ENCODE data around the gene TTC39C.

TTC39C gene

GRCh38 chr18:24080861-24081260 lies 66.3 kb downstream of the TTC39C start:
- ATAC-seq (ENCODE audit: low read depth) (no peak), DNase-seq (ENCODE audit: low spot score in 2 of 2) (no peak)
- Mint-ChIP-seq H3K4me3 (no peak overlapping the region), H3K9me3 (no peaks in the 10 kb centered on the region), H3K27ac (no peak overlapping the region), H3K4me1 (peaks cover 4% of the 10 kb centered on the region), H3K27me3 (no peaks in the 10 kb centered on the region), H3K36me3 (peaks cover 35% of the 10 kb centered on the region)

GRCh38 chr18:24083550-24083949 lies 69.0 kb downstream of the TTC39C start:
- peaks cover 3% of the 10 kb centered on the region for H3K4me1 Mint-ChIP-seq
- DNase-seq (ENCODE audit: low spot score in 2 of 2) (no peak), ATAC-seq (ENCODE audit: low read depth) (no peak)

GRCh38 chr18:24086082-24086481 lies 71.5 kb downstream of the TTC39C start:
- ATAC-seq (ENCODE audit: low read depth) (no peak), DNase-seq (ENCODE audit: low spot score in 2 of 2) (no peak)
- no peaks in the 10 kb centered on the region for H3K27me3 Mint-ChIP-seq
- no peaks in the 10 kb centered on the region for H3K9me3 Mint-ChIP-seq
- H3K4me1 Mint-ChIP-seq, result peaks cover 3% of the 10 kb centered on the region
- no peak overlapping the region for H3K4me3 Mint-ChIP-seq
- H3K36me3 Mint-ChIP-seq, result peaks cover 35% of the 10 kb centered on the region
- no peak overlapping the region for H3K27ac Mint-ChIP-seq

More at GRCh38 chr18:24083550-24083949, 69.0 kb downstream of the TTC39C start:
- H3K27me3 Mint-ChIP-seq, result no peaks in the 10 kb centered on the region
- peaks cover 35% of the 10 kb centered on the region for H3K36me3 Mint-ChIP-seq
- no peak overlapping the region for H3K27ac Mint-ChIP-seq
- no peak overlapping the region for H3K4me3 Mint-ChIP-seq
- no peaks in the 10 kb centered on the region for H3K9me3 Mint-ChIP-seq

GRCh38 chr18:24089076-24089475 lies 74.5 kb downstream of the TTC39C start:
- DNase-seq (ENCODE audit: low spot score in 2 of 2), result no peak
- no peak for ATAC-seq (ENCODE audit: low read depth)
- Mint-ChIP-seq H3K9me3 (no peaks in the 10 kb centered on the region), H3K4me1 (peaks cover 8% of the 10 kb centered on the region), H3K27ac (no peak overlapping the region), H3K4me3 (no peak overlapping the region), H3K27me3 (no peaks in the 10 kb centered on the region), H3K36me3 (peaks cover 38% of the 10 kb centered on the region)

DNA sequence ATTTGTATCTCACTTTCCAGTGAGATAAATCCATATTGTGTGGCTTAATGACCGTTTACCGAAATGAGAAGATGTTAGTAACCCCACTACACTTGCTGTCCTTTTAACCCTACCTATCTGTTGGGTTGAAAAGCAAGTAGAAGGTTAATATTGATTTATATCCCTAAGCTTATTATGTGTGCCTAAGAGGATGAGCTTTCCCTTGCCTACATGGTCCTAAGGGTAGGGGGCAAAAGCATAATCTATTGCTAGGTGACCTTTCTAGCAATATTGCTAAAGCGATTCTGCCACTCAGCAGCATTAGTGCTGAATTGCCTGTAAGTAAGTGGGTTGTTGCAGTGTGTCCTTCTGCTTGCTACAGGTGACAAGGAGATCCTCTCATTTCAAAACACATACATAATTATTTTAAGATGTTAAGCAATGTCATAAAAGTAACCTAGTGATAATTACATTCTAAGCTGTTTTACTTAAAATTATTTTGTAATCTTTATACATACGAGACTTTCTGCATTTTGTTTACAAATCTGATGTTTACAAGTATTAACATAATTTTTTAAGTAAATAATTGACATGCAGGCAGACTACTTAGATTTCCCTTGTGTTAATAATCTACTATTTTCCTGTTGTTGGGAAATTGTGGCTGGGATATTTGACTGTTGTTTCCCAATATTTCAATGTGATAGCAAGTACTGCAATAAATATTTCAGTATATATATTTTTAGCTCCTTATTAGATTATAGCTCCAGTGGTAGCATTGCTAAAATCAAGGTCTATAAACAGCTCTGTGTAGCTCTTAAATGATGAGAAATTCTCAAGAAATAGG lies 75.2 kb downstream of the TTC39C start:
- Mint-ChIP-seq H3K27me3 (no peaks in the 10 kb centered on the region), H3K36me3 (peaks cover 39% of the 10 kb centered on the region), H3K9me3 (no peaks in the 10 kb centered on the region)

DNA sequence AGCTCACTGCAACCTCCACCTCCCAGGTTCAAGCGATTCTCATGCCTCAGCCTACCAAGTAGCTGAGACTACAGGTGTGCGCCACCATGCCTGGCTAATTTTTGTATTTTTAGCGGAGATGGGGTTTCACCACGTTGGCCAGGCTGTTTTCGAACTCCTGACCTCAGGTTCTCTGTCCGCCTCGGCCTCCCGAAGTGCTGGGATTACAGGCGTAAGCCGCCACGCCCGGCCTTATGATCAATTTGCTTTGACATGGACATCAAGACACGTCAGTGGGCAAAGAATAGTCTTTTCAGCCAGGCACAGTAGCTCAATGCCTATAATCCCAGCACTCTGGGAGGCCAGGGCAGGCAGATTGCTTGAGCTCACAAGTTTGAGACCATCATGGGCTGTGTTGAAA lies 76.3 kb downstream of the TTC39C start:
- Mint-ChIP-seq H3K9me3 (no peaks in the 10 kb centered on the region), H3K4me3 (no peak overlapping the region), H3K36me3 (peaks cover 37% of the 10 kb centered on the region), H3K4me1 (peaks cover 20% of the 10 kb centered on the region), H3K27ac (no peak overlapping the region), H3K27me3 (no peaks in the 10 kb centered on the region)
- ATAC-seq (ENCODE audit: low read depth) (no peak), DNase-seq (ENCODE audit: low spot score in 2 of 2) (no peak)

More for the DNA sequence above, 75.2 kb downstream of the TTC39C start:
- DNase-seq (ENCODE audit: low spot score in 2 of 2) (no peak), ATAC-seq (ENCODE audit: low read depth) (no peak)
- Mint-ChIP-seq H3K4me3 (no peak overlapping the region), H3K27ac (no peak overlapping the region), H3K4me1 (peaks cover 13% of the 10 kb centered on the region)

DNA sequence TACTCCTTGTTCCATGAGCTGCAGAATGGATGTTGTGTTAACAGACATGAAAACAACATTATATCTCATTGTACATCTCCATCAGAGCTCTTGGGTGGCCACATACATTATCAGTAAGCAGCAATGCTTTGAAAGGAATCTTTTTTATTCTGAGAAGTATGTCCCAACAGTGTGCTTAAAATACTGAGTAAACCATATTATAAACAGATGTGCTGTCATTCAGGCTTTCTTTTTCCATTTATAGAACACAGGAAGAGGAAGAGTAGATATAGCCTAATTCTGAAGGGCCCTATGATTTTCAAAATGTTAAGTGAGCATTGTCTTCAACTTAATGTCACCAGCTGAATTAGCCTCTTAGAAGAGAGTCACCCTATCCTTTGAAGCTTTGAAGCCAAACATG lies 80.0 kb downstream of the TTC39C start:
- H3K4me1 Mint-ChIP-seq, result peaks cover 17% of the 10 kb centered on the region
- no peak overlapping the region for H3K4me3 Mint-ChIP-seq
- ATAC-seq (ENCODE audit: low read depth) (no peak), DNase-seq (ENCODE audit: low spot score in 2 of 2) (no peak)
- peaks cover 39% of the 10 kb centered on the region for H3K36me3 Mint-ChIP-seq
- H3K9me3 Mint-ChIP-seq, result peaks cover 5% of the 10 kb centered on the region
- no peak overlapping the region for H3K27ac Mint-ChIP-seq
- no peaks in the 10 kb centered on the region for H3K27me3 Mint-ChIP-seq

DNA sequence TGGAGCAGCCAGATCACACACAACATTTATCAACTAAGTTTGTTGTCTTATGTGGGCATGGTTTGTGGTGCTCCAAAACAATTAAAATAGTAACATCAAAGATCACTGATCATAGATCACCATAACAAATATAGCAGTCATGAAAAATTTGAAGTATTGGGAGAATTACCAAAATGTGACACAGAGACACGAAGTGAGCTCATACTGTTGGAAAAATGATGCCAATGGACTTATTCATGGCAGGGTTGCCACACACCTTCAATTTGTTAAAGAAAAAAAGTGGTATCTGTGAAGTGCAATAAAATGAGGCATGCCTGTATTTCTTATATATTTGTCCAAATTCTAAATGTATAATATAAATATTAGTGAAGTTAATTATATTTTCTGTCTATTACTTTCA lies 81.4 kb downstream of the TTC39C start:
- Mint-ChIP-seq H3K9me3 (peaks cover 5% of the 10 kb centered on the region), H3K27ac (no peak overlapping the region), H3K4me1 (peaks cover 17% of the 10 kb centered on the region), H3K27me3 (no peaks in the 10 kb centered on the region), H3K36me3 (peaks cover 42% of the 10 kb centered on the region), H3K4me3 (no peak overlapping the region)
- DNase-seq (ENCODE audit: low spot score in 2 of 2) (no peak), ATAC-seq (ENCODE audit: low read depth) (no peak)

GRCh38 chr18:24103320-24104021 lies 88.9 kb downstream of the TTC39C start:
- no peaks in the 10 kb centered on the region for H3K27me3 Mint-ChIP-seq
- H3K27ac Mint-ChIP-seq, result no peak overlapping the region
- H3K9me3 Mint-ChIP-seq, result peaks cover under 1% of the 10 kb centered on the region
- no peak for ATAC-seq (ENCODE audit: low read depth)
- peaks cover 25% of the 10 kb centered on the region for H3K36me3 Mint-ChIP-seq
- H3K4me1 Mint-ChIP-seq, result peaks cover 7% of the 10 kb centered on the region
- H3K4me3 Mint-ChIP-seq, result no peak overlapping the region
- DNase-seq (ENCODE audit: low spot score in 2 of 2), result no peak

DNA sequence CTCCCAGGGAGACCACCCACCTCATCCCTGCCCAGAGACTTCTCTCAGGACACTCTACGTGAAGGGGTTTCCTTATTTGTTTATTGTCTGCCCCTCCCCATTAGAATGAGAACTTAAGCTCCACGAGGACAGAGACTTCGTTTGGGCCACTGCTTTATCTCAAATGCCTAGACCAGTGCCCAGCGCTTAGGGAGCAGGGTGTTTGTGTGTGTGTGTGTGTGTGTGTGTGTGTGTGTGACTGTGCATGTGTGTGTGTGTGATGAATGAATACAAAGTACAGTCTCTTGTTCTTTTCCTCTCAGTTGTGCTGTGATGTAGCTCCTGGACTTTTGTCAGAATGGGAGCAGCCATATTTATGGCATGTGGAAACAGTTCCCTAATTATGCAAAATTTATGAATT lies 89.9 kb downstream of the TTC39C start:
- H3K9me3 Mint-ChIP-seq, result no peaks in the 10 kb centered on the region
- no peak overlapping the region for H3K4me3 Mint-ChIP-seq
- ATAC-seq (ENCODE audit: low read depth) (no peak), DNase-seq (ENCODE audit: low spot score in 2 of 2) (no peak)
- H3K36me3 Mint-ChIP-seq, result peaks cover 23% of the 10 kb centered on the region
- no peaks in the 10 kb centered on the region for H3K27me3 Mint-ChIP-seq
- peaks cover 9% of the 10 kb centered on the region for H3K4me1 Mint-ChIP-seq
- H3K27ac Mint-ChIP-seq, result no peak overlapping the region

DNA sequence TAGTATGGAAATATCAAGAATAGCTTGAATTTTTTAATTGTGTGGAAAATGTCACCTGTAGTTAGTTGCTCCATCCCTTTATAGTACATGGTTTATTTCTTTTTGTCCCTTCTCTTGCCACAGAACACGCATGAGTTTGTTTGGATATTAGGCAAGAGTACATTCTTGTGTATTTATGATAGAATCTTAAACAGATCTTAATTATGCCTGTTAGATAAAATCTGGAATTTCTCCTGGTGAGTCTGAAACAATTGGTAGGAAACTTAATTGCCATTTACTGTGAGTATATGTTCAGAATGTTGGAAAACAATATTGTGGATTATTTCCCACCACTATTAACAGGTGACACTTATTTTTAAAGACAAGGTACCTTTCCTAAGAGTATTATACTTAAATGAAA lies 94.1 kb downstream of the TTC39C start:
- Mint-ChIP-seq H3K36me3 (peaks cover 11% of the 10 kb centered on the region), H3K4me3 (no peak overlapping the region), H3K27ac (no peak overlapping the region), H3K9me3 (no peaks in the 10 kb centered on the region), H3K27me3 (no peaks in the 10 kb centered on the region), H3K4me1 (peaks cover 9% of the 10 kb centered on the region)
- ATAC-seq (ENCODE audit: low read depth) (no peak), DNase-seq (ENCODE audit: low spot score in 2 of 2) (no peak)

GRCh38 chr18:24111936-24112335 lies 97.4 kb downstream of the TTC39C start:
- Mint-ChIP-seq H3K4me1 (peaks cover 15% of the 10 kb centered on the region), H3K36me3 (peaks cover 17% of the 10 kb centered on the region), H3K27me3 (no peaks in the 10 kb centered on the region), H3K9me3 (no peaks in the 10 kb centered on the region), H3K4me3 (no peak overlapping the region), H3K27ac (no peak overlapping the region)
- ATAC-seq (ENCODE audit: low read depth) (no peak), DNase-seq (ENCODE audit: low spot score in 2 of 2) (no peak)

DNA sequence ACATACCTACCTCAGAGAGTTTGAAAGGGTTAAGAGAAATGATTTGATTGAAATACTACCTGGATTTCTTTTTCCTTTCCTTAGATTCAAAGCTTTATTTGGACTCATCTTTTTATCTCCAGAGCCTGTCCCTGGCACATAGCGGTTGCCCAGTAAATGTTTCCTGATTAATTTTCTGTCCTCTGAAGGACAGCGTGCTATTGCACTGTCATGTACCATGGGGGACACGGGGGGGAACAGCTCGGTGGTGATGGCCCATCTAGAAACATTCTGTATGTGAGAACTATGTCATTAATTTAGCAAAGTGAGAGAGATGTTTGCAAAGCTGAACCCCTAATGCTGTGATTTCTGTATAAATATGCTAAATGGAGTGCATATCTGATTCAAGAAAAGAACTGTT lies 97.9 kb downstream of the TTC39C start:
- Mint-ChIP-seq H3K27me3 (no peaks in the 10 kb centered on the region), H3K36me3 (peaks cover 15% of the 10 kb centered on the region), H3K27ac (no peak overlapping the region), H3K4me3 (no peak overlapping the region), H3K9me3 (no peaks in the 10 kb centered on the region), H3K4me1 (peaks cover 13% of the 10 kb centered on the region)
- DNase-seq (ENCODE audit: low spot score in 2 of 2) (no peak), ATAC-seq (ENCODE audit: low read depth) (no peak)

- H3K9me3 Mint-ChIP-seq, result no peaks in the 10 kb centered on the region
- H3K4me1 Mint-ChIP-seq, result peaks cover 12% of the 10 kb centered on the region
- DNase-seq (ENCODE audit: low spot score in 2 of 2) (no peak), ATAC-seq (ENCODE audit: low read depth) (no peak)
- peak overlapping the region; percentile 15 for H3K27ac Mint-ChIP-seq
- H3K4me3 Mint-ChIP-seq, result no peak overlapping the region
- H3K36me3 Mint-ChIP-seq, result peaks cover 14% of the 10 kb centered on the region
- no peaks in the 10 kb centered on the region for H3K27me3 Mint-ChIP-seq
These were observed 98.5 kb downstream of the TTC39C start for GRCh38 chr18:24112874-24113615.

All from memory B cell (primary cell).